Immature natural killer cell (primary cell): ENCODE results near the gene FOXN3. TPM values are rescaled to one million over a fixed set of nuclear protein-coding genes. Genes with fewer than 3 reads are reported as not detected.

Source experiments
- DNase-seq, 3 donors: peaks; one replicate each; pipeline ENCODE4 v3.0.0; 2022; ENCODE audit warnings: mixed read lengths in 1 of 3
- H3K27ac Mint-ChIP-seq, 6 donors: one replicate each; pipeline ENCODE4 v1.8.0; 2020; ENCODE audit warnings: mixed read lengths in 6 of 6, mild to moderate bottlenecking in 5 of 6, inconsistent platforms in 4 of 6, moderate library complexity in 3 of 6
- H3K27me3 Mint-ChIP-seq, 3 donors: one replicate each; pipeline ENCODE4 v1.8.0; 2020 to 2021; ENCODE audit warnings: low read depth in 3 of 3, mild to moderate bottlenecking in 3 of 3, mixed read lengths in 3 of 3, moderate library complexity in 3 of 3, inconsistent platforms in 1 of 3
- H3K36me3 Mint-ChIP-seq, 3 donors: one replicate each; pipeline ENCODE4 v1.8.0; 2020; ENCODE audit warnings: mixed read lengths in 3 of 3, inconsistent platforms in 2 of 3, mild to moderate bottlenecking in 2 of 3
- H3K4me1 Mint-ChIP-seq, 2 donors: one replicate each; pipeline ENCODE4 v1.8.0; 2020; ENCODE audit warnings: inconsistent platforms in 2 of 2, mild to moderate bottlenecking in 2 of 2, mixed read lengths in 2 of 2, moderate library complexity in 1 of 2
- H3K4me3 Mint-ChIP-seq, 5 donors: one replicate each; pipeline ENCODE4 v1.8.0; 2020; ENCODE audit warnings: mild to moderate bottlenecking in 5 of 5, mixed read lengths in 5 of 5, inconsistent platforms in 3 of 5, moderate library complexity in 3 of 5
- H3K9me3 Mint-ChIP-seq, 6 donors: one replicate each; pipeline ENCODE4 v1.8.0; 2020; ENCODE audit warnings: mild to moderate bottlenecking in 6 of 6, mixed read lengths in 6 of 6, inconsistent platforms in 4 of 6, moderate library complexity in 3 of 6
- polyA plus RNA-seq, 3 donors: library from polyadenylated mRNA; unstranded; fragments of 300-500 nt; fragmentation: Illumina TruSeq; gene quantifications; one replicate each; pipeline ENCODE4 v1.2.3, GENCODE V29; 2021

The FOXN3 gene
- polyA plus RNA-seq, 3 donors from 2014 or later, result 88.6 to 150 (median 102) TPM

- Mint-ChIP-seq H3K4me1 (peaks cover 61 to 86% of the 10 kb centered on the region in 2 donors), H3K4me3 (no peak overlapping the region), H3K9me3 (no peaks in the 10 kb centered on the region), H3K27ac (peak overlapping the region; percentile 12 to 48 (median 22)), H3K36me3 (peaks cover 0 to 5% (median 0%) of the 10 kb centered on the region in 3 donors), H3K27me3 (peaks cover 2 to 9% (median 5%) of the 10 kb centered on the region in 3 donors)
- no peak for DNase-seq
Observed at GRCh38 chr14:89226801-89227495, 190.1 kb downstream of the FOXN3 start.

DNA sequence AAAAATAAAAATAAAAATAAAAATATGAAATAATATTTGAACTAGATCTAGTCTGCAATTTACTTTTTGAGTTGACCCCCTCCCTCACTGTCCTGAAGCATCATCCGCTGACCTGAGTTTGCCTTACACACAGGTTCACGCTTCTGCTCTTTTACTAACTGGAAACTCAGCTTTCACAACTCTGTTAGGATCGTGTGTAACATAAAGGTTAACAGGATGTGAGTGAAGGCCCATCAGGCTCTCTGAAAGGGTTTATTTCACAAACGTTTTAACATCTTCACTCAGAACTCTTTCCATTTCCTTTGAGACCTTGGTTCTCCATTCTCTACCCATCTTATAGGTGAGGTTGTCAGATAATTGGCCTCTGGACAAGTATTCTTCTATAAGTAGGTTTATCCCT, 191.4 kb downstream of the FOXN3 start:
- H3K4me3 Mint-ChIP-seq, result peak overlapping the region in 2 of 5 donors; percentile 45 to 61
- no peaks in the 10 kb centered on the region for H3K9me3 Mint-ChIP-seq

DNA sequence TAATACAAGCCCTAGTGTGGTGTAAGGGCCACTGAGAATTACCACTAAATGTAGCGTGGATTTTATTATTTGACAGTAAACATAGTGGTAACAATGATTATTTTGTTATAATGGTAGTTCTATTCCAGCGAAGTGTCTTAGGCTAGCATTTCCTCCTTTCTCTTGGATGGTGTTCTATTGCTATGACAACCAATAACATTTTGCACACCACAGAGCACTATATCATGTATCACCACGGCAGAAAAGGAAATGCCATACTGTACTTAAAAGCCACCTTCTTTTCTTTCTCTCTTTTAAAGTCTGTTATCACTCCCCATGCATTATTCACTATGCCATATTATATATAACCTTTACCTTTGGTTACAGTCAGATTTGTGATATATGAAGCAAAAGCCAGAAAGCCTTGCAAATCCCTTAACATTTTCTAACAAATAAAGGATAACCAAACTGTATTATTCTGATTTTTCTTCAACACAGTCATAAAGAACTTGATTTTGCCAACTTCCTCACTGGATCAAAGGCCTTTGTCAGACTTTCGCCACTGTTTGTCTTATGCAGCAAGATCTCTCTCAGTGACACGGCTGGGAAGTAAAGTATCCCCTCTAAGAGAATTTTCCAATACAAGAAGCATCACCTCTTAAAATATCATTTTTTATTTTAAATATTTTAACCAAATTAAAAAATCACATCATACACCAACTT, 195.8 kb downstream of the FOXN3 start:
- H3K27me3 Mint-ChIP-seq, result peaks cover 2 to 4% (median 4%) of the 10 kb centered on the region in 3 donors
- peaks cover 5 to 8% (median 6%) of the 10 kb centered on the region in 3 donors for H3K36me3 Mint-ChIP-seq
- peak overlapping the region in 1 of 5 donors; percentile 5 for H3K4me3 Mint-ChIP-seq
- H3K9me3 Mint-ChIP-seq, result no peaks in the 10 kb centered on the region
- peaks cover 47 to 77% of the 10 kb centered on the region in 2 donors for H3K4me1 Mint-ChIP-seq
- peak overlapping the region in 5 of 6 donors; percentile 2 to 68 (median 59) for H3K27ac Mint-ChIP-seq
- DNase-seq, result peak; percentile 33 to 46 (median 45)

More for the DNA sequence above, 191.4 kb downstream of the FOXN3 start:
- Mint-ChIP-seq H3K27me3 (peaks cover 0 to 6% (median 5%) of the 10 kb centered on the region in 3 donors), H3K27ac (peak overlapping the region in 4 of 6 donors; percentile 66 to 74 (median 70)), H3K4me1 (peaks cover 61 to 88% of the 10 kb centered on the region in 2 donors), H3K36me3 (peaks cover 0 to 2% (median 0%) of the 10 kb centered on the region in 3 donors)
- DNase-seq, result no peak

DNA sequence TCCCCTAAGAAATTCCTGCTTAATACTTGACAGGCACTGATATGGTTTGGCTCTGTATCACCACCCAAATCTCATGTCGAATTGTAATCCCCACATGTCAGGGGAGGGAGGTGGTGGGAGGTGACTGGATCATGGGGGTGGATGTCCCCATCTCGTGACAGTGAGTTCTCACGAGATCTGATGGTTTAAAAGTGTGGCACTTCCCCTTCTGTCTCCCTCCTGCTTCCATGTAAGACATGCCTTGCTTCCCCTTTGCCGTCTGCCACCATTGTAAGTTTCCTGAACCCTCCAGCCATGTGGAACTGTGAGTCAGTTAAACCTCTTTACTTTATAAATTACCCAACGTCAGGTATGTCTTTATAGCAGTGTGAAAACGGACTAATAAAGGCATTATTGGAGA, 198.0 kb downstream of the FOXN3 start:
- no peak for DNase-seq
- Mint-ChIP-seq H3K27ac (peak overlapping the region in 3 of 6 donors; percentile 14 to 69 (median 58)), H3K27me3 (peaks cover 2 to 5% (median 4%) of the 10 kb centered on the region in 3 donors), H3K36me3 (peaks cover 9 to 11% (median 10%) of the 10 kb centered on the region in 3 donors), H3K9me3 (no peaks in the 10 kb centered on the region), H3K4me1 (peaks cover 32 to 79% of the 10 kb centered on the region in 2 donors), H3K4me3 (no peak overlapping the region)

DNA sequence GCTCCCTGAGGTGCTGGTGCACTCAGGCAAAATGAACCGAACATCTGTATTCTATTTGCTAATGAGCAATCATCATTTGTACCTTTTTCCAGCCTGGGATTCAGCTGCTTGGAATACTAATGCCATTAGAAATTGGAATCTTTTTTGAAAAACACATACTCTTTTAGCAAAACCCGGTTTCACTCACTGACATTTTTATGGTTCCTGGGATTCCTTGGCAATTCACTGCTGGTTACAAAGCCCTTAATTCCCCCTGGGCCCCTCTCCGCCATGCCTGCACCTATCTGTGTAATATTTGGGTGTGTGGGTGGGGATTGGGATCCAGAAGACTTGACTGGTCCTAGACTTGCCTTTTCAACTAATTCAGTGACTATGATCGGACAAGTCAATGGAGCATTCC, 199.1 kb downstream of the FOXN3 start:
- peaks cover 9 to 11% (median 10%) of the 10 kb centered on the region in 3 donors for H3K36me3 Mint-ChIP-seq
- H3K27me3 Mint-ChIP-seq, result peaks cover 2 to 5% (median 2%) of the 10 kb centered on the region in 3 donors
- no peaks in the 10 kb centered on the region for H3K9me3 Mint-ChIP-seq
- H3K4me1 Mint-ChIP-seq, result peaks cover 30 to 84% of the 10 kb centered on the region in 2 donors
- no peak for DNase-seq
- no peak overlapping the region for H3K27ac Mint-ChIP-seq
- H3K4me3 Mint-ChIP-seq, result no peak overlapping the region

GRCh38 chr14:89215531-89215930, 201.5 kb downstream of the FOXN3 start:
- DNase-seq, result no peak
- peak overlapping the region in 4 of 6 donors; percentile 11 to 78 (median 54) for H3K27ac Mint-ChIP-seq
- peaks cover 27 to 87% of the 10 kb centered on the region in 2 donors for H3K4me1 Mint-ChIP-seq
- H3K9me3 Mint-ChIP-seq, result no peaks in the 10 kb centered on the region
- peaks cover 2 to 5% (median 2%) of the 10 kb centered on the region in 3 donors for H3K27me3 Mint-ChIP-seq
- peaks cover 9 to 11% (median 10%) of the 10 kb centered on the region in 3 donors for H3K36me3 Mint-ChIP-seq
- no peak overlapping the region for H3K4me3 Mint-ChIP-seq

DNA sequence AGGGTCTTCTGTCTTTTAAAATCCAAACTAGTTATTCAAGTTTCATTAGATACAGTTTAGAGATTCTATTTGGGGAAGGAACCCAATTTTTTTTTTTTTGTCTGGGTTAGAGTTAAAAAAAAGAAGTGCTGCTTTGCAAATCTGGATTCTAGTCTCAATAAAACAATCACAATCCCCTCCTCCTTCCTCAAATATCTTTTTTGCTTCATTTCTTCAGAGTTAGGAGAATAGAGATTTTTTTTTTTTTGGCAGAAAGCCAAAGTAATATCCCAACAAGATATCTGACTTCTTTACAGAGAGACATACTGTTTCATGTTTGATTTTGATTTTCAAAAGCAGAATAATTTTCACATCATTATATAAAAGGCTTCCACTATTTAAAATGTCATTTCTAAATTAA, 201.9 kb downstream of the FOXN3 start:
- Mint-ChIP-seq H3K4me1 (peaks cover 23 to 87% of the 10 kb centered on the region in 2 donors), H3K27me3 (peaks cover 2 to 5% (median 2%) of the 10 kb centered on the region in 3 donors), H3K36me3 (peaks cover 9 to 11% (median 10%) of the 10 kb centered on the region in 3 donors), H3K27ac (peak overlapping the region in 1 of 6 donors; percentile 41), H3K9me3 (no peaks in the 10 kb centered on the region), H3K4me3 (no peak overlapping the region)
- no peak for DNase-seq

GRCh38 chr14:89214221-89214965, 202.6 kb downstream of the FOXN3 start:
- Mint-ChIP-seq H3K9me3 (no peaks in the 10 kb centered on the region), H3K4me1 (peaks cover 21 to 88% of the 10 kb centered on the region in 2 donors), H3K36me3 (peaks cover 9 to 11% (median 9%) of the 10 kb centered on the region in 3 donors), H3K4me3 (no peak overlapping the region), H3K27me3 (peaks cover 2 to 3% (median 2%) of the 10 kb centered on the region in 3 donors), H3K27ac (peak overlapping the region in 1 of 6 donors; percentile 41)
- DNase-seq, result no peak

- Mint-ChIP-seq H3K4me3 (no peak overlapping the region), H3K4me1 (peaks cover 24 to 91% of the 10 kb centered on the region in 2 donors), H3K36me3 (peaks cover 4 to 9% (median 6%) of the 10 kb centered on the region in 3 donors), H3K27me3 (peaks cover 0 to 3% (median 2%) of the 10 kb centered on the region in 3 donors), H3K27ac (peak overlapping the region in 4 of 6 donors; percentile 6 to 58 (median 24)), H3K9me3 (no peaks in the 10 kb centered on the region)
- no peak for DNase-seq
Observed at GRCh38 chr14:89212386-89213235, 204.4 kb downstream of the FOXN3 start.

GRCh38 chr14:89209558-89209957, 207.5 kb downstream of the FOXN3 start:
- peaks cover 0 to 3% (median 2%) of the 10 kb centered on the region in 3 donors for H3K27me3 Mint-ChIP-seq
- H3K9me3 Mint-ChIP-seq, result no peaks in the 10 kb centered on the region
- H3K4me1 Mint-ChIP-seq, result peaks cover 35 to 97% of the 10 kb centered on the region in 2 donors
- peaks cover 3 to 10% (median 8%) of the 10 kb centered on the region in 3 donors for H3K36me3 Mint-ChIP-seq
- no peak overlapping the region for H3K4me3 Mint-ChIP-seq
- no peak for DNase-seq
- peak overlapping the region in 1 of 6 donors; percentile 10 for H3K27ac Mint-ChIP-seq

GRCh38 chr14:89207925-89208328, 209.1 kb downstream of the FOXN3 start:
- no peaks in the 10 kb centered on the region for H3K9me3 Mint-ChIP-seq
- no peak overlapping the region for H3K4me3 Mint-ChIP-seq
- peak overlapping the region in 1 of 6 donors; percentile 71 for H3K27ac Mint-ChIP-seq
- H3K36me3 Mint-ChIP-seq, result peaks cover 3 to 10% (median 8%) of the 10 kb centered on the region in 3 donors
- H3K4me1 Mint-ChIP-seq, result peaks cover 50 to 97% of the 10 kb centered on the region in 2 donors
- DNase-seq, result no peak
- peaks cover 0 to 2% (median 2%) of the 10 kb centered on the region in 3 donors for H3K27me3 Mint-ChIP-seq

- Mint-ChIP-seq H3K27me3 (peaks cover 0 to 2% (median 2%) of the 10 kb centered on the region in 3 donors), H3K36me3 (peaks cover 3 to 10% (median 8%) of the 10 kb centered on the region in 3 donors), H3K27ac (peak overlapping the region in 2 of 6 donors; percentile 1 to 15), H3K4me1 (peaks cover 58 to 97% of the 10 kb centered on the region in 2 donors), H3K4me3 (no peak overlapping the region), H3K9me3 (no peaks in the 10 kb centered on the region)
- DNase-seq, result no peak
Observed at GRCh38 chr14:89206389-89207031, 210.5 kb downstream of the FOXN3 start.
